C4-2B (cell line): ENCODE data around the gene SCD.

ENCODE experiments used
- H3K27ac ChIP-seq: fragments of 450-650 bp; 2 replicates; pipeline ENCODE4 v1.5.1; 2017
- ZFX ChIP-seq: fragments of 450-650 bp; IDR thresholded peaks from 2 replicates; pipeline ENCODE4 v1.6.1; 2017
- TF ChIP-seq, protein P1 (sequence below): fragments of 450-650 bp; conservative IDR thresholded peaks from 2 replicates; pipeline ENCODE4 v1.5.1; 2017; ENCODE audit warnings: mild to moderate bottlenecking

The SCD gene

DNA sequence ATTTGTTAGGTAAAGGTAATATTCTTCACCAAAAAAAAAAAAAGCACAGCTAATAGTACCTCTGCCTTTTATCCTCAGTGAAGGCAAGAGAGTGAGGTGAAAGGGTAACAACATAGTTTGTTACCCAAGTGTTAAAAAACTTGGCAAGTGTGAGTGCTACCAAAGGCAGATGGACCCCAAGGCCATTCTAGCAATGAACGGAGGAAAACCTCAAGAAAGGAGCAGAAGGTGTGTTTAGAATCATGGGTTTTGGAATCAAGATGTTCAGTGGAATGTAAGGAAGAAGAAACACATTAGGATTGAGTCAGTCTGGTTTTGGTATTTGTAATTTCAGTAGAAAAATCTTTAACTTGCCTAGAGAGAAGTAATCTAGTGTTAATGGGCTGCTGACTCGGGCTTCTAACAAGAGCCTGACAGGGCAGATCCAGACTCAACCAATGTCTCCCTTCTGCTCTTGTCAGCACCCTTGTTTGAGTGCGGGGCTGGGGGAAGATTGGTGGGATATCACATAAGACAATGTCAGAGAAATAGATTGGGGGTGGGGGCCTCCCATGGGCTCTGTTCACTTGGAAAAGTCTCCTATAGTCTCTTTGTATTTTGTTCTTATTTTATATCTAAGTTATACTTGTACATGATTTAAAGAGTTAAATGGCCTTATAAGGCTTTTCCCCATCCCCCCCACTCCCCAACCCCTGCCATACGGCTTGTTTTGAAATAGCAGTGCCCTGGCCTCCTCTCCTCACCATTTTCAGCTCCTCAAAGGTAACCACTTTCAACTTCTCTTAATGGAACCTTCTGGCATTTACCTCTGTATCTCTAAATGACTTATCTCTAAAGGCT lies 44.4 kb downstream of the SCD start:
- no peak for TF ChIP-seq ZFX
- TF ChIP-seq, protein P1, sequence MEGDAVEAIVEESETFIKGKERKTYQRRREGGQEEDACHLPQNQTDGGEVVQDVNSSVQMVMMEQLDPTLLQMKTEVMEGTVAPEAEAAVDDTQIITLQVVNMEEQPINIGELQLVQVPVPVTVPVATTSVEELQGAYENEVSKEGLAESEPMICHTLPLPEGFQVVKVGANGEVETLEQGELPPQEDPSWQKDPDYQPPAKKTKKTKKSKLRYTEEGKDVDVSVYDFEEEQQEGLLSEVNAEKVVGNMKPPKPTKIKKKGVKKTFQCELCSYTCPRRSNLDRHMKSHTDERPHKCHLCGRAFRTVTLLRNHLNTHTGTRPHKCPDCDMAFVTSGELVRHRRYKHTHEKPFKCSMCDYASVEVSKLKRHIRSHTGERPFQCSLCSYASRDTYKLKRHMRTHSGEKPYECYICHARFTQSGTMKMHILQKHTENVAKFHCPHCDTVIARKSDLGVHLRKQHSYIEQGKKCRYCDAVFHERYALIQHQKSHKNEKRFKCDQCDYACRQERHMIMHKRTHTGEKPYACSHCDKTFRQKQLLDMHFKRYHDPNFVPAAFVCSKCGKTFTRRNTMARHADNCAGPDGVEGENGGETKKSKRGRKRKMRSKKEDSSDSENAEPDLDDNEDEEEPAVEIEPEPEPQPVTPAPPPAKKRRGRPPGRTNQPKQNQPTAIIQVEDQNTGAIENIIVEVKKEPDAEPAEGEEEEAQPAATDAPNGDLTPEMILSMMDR: no peak
- no peak overlapping the region for H3K27ac ChIP-seq

DNA sequence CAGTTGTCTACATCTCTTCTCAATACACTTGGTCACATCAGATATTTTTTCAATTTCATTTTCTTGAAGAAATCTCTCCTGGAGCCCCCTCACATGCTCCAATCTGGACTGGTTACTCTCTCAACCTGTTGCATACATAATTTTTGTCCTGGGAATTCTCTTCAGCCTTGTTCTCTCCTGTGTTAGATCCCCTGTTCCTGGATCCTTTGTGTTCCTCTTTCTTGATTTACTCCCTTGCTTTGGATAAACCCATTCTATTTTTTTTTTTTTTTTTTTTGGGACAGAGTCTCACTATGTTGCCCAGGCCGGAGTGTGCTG lies 45.6 kb downstream of the SCD start:
- TF ChIP-seq ZFX: no peak
- TF ChIP-seq, protein P1: no peak
- no peak overlapping the region for H3K27ac ChIP-seq

DNA sequence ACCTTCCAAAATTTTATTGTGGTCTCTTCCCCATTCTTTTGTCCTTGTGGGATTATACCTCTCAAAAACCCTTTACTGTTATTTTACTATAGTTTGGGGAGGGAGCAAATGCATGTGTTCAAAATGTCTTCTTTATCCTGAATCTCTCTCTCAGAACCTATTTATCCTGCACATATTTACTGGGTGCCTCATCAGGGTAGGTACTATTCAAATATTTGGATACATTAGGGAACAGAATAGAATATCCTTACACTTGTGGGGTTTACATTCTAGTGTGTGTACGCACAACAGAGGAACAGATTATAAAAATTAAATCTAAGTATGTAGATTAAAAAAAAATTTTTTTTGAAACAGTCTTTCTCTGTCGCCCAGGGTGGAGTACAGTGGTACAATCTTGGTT lies 48.6 kb downstream of the SCD start:
- TF ChIP-seq, protein P1: no peak
- no peak for TF ChIP-seq ZFX

DNA sequence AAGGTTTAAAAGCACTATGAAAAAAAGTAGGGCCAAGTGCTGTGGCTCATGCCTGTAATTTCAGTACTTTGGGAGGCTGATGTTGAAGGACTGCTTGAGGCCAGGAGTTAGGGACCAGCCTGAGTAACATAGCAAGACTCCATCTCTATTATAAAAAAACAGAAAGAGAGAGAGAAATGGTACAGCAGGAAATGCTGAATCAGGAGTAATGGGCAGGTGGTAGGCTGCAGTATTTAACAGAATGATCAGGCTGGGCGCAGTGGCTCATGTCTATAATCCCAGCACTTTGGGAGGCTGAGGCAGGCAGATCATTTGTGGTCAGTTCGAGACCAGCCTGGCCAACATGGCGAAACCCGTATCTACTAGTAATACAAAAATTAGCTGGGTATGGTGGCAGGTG lies 49.6 kb downstream of the SCD start:
- TF ChIP-seq, protein P1: no peak
- no peak for TF ChIP-seq ZFX
- no peak overlapping the region for H3K27ac ChIP-seq

More for the DNA sequence above, 48.6 kb downstream of the SCD start:
- H3K27ac ChIP-seq: no peak overlapping the region

DNA sequence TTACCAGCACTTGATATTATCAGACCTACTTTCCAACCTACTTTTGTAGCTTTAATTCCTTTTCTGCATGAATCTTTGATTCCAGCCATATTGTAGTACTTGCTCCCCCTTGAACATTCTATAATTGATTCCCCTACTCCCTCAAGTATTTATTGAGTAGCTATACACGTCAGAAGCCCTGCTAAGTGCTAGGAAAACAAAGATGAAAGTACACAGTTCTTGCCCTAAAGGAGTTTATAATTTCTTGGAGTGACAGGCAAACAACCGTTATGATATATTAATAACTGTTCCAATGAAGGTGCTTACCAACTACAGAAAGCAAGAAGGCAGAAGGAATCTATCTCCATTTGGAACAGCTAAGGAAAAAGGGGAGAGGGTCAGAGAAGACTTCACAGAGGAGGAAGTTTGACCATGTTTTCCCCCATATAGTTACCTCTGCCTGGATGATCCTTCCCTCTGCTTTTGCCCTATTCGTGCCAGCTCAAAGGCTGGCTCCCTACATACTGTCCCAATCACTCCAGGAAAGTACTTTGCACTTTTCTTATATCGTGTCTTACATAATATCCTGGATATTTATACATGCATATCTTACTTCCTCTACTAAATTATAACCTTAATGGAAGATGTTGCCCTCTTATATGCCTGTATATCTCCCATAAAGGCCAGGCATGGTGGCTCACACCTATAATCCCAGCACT lies 54.7 kb downstream of the SCD start:
- TF ChIP-seq, protein P1: no peak
- no peak for TF ChIP-seq ZFX

DNA sequence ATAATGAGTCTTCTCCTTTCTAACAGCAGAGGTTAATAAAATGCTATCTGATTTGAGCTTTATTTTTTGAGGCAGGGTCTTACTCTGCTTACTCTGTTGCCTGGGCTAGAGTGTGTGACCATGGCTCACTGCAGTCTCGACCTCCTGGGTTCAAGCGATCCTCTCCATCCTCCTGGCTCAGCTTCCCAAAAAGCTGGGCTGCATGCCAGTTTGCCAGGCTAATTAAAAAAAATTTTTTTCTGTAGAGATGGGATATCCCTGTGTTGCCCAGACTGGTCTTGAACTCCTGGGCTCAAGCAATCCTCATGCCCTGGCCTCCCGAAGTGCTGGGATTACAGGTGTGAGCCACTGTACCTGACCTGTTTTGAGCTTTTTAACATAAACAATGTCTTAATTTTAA lies 56.7 kb downstream of the SCD start:
- no peak overlapping the region for H3K27ac ChIP-seq
- no peak for TF ChIP-seq ZFX
- TF ChIP-seq, protein P1: no peak

More for the DNA sequence above, 54.7 kb downstream of the SCD start:
- no peak overlapping the region for H3K27ac ChIP-seq

DNA sequence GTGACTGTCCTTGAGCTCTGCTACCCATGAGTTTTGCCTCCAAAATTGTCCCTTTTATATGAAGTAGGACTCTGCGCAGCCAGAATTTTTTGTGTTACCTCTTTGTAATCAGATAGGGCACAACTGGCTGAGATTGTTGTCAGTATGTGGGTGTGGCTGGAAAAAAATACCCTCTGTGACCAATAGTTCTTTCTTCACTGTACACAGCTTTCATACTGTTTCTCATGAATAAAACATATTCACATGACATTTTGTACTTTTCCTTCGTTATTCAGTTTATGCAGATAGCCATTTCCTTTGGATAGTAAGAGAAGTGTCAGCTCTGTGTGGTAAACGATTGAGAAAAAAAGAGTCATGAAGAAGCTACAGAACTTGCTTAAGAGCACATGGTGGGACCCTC lies 66.1 kb downstream of the SCD start:
- TF ChIP-seq, protein P1: no peak
- no peak for TF ChIP-seq ZFX
- H3K27ac ChIP-seq: no peak overlapping the region
